HEK293 (cell line): ENCODE data around the gene ANK2.

ENCODE experiments used
- CTCF ChIA-PET: fragments of 350-600 bp; formaldehyde crosslinking; extraction: SDS; loops from one replicate; lab custom pipeline; 2021; ENCODE audit warnings: antibody characterized with exemption; lab: Yijun Ruan, JAX
- POLR2A ChIA-PET: fragments of 300-600 bp; formaldehyde crosslinking; extraction: SDS; loops from one replicate; lab custom pipeline; 2020; ENCODE audit warnings: antibody characterized with exemption, inconsistent platforms; lab: Yijun Ruan, JAX
- H3K27ac ChIP-seq: fragments of 200-500 bp; sonication (Bioruptor generic); 2 replicates; pipeline ENCODE4 v1.5.1; 2014; ENCODE audit warnings: low read depth, low read length, control low read depth, inconsistent platforms; ENCODE audit errors: extremely low read depth
- H3K36me3 ChIP-seq, 2 experiments: fragments of 200-500 bp in 1 of 2; sonication (Bioruptor generic) in 1 of 2; 1 replicate in 1 of 2; 2 replicates in 1 of 2; pipeline ENCODE4 v1.5.1; 2014 to 2017; ENCODE audit warnings: inconsistent platforms in 2 of 2, low read length in 2 of 2; ENCODE audit not compliant: control insufficient read depth in 2 of 2, insufficient read depth in 1 of 2
- H3K4me1 ChIP-seq: fragments of 200-500 bp; sonication (Bioruptor generic); 2 replicates; pipeline ENCODE4 v1.5.1; 2014; ENCODE audit warnings: mild to moderate bottlenecking, low read length, inconsistent platforms; ENCODE audit not compliant: control insufficient read depth, insufficient read depth
- H3K4me3 ChIP-seq: 2 replicates; pipeline ENCODE4 v1.5.1; 2011; ENCODE audit warnings: low read depth, mild to moderate bottlenecking, control low read depth, low read length, moderate library complexity
- H3K9me3 ChIP-seq: fragments of 200-500 bp; sonication (Bioruptor generic); 2 replicates; pipeline ENCODE4 v1.5.1; 2014; ENCODE audit warnings: low read depth, low read length, inconsistent platforms; ENCODE audit not compliant: control insufficient read depth, insufficient read depth
- AEBP2 ChIP-seq: fragments of 450-650 bp; formaldehyde crosslinking; IDR thresholded peaks from 2 replicates; pipeline ENCODE4 v1.5.1; 2016; ENCODE audit warnings: missing biosample characterization, missing genetic modification characterization, borderline replicate concordance
- EGR2 ChIP-seq: fragments of 450-650 bp; formaldehyde crosslinking; IDR thresholded peaks from 2 replicates; pipeline ENCODE4 v1.5.1; 2016; ENCODE audit warnings: low read depth, missing biosample characterization, missing genetic modification characterization
- GLIS2 ChIP-seq: fragments of 450-650 bp; formaldehyde crosslinking; IDR thresholded peaks from 2 replicates; pipeline ENCODE4 v1.5.1; 2016; ENCODE audit warnings: missing biosample characterization, missing genetic modification characterization
- HIC1 ChIP-seq: fragments of 450-650 bp; formaldehyde crosslinking; IDR thresholded peaks from 2 replicates; pipeline ENCODE4 v1.5.1; 2016; ENCODE audit warnings: missing biosample characterization, missing genetic modification characterization
- IKZF3 ChIP-seq: fragments of 450-650 bp; IDR thresholded peaks from 2 replicates; pipeline ENCODE4 v1.5.0; 2018; ENCODE audit warnings: missing biosample characterization, mild to moderate bottlenecking, missing genetic modification characterization, moderate library complexity
- ZBTB6 ChIP-seq: fragments of 450-650 bp; formaldehyde crosslinking; IDR thresholded peaks from 2 replicates; pipeline ENCODE4 v1.5.1; 2017; ENCODE audit warnings: missing biosample characterization, missing genetic modification characterization
- ZBTB7A ChIP-seq: fragments of 450-650 bp; formaldehyde crosslinking; IDR thresholded peaks from 2 replicates; pipeline ENCODE4 v1.5.1; 2016; ENCODE audit warnings: low read depth, missing biosample characterization, missing genetic modification characterization
- ZBTB8A ChIP-seq: fragments of 450-650 bp; formaldehyde crosslinking; IDR thresholded peaks from 2 replicates; pipeline ENCODE4 v1.5.1; 2016; ENCODE audit warnings: missing biosample characterization, missing genetic modification characterization
- ZFHX2 ChIP-seq: fragments of 450-650 bp; formaldehyde crosslinking; conservative IDR thresholded peaks from 2 replicates; pipeline ENCODE4 v1.5.1; 2016; ENCODE audit warnings: missing biosample characterization, missing genetic modification characterization
- ZFP37 ChIP-seq: fragments of 450-650 bp; formaldehyde crosslinking; IDR thresholded peaks from 2 replicates; pipeline ENCODE4 v1.5.1; 2016; ENCODE audit warnings: missing biosample characterization, missing genetic modification characterization
- ZFP69B ChIP-seq: fragments of 450-650 bp; formaldehyde crosslinking; IDR thresholded peaks from 2 replicates; pipeline ENCODE4 v1.5.1; 2016; ENCODE audit warnings: missing biosample characterization, missing genetic modification characterization
- ZNF211 ChIP-seq: fragments of 450-650 bp; formaldehyde crosslinking; IDR thresholded peaks from 2 replicates; pipeline ENCODE4 v1.5.1; 2016; ENCODE audit warnings: low read depth, missing biosample characterization, missing genetic modification characterization
- ZNF398 ChIP-seq: fragments of 450-650 bp; formaldehyde crosslinking; IDR thresholded peaks from 2 replicates; pipeline ENCODE4 v1.5.1; 2017; ENCODE audit warnings: missing biosample characterization, missing genetic modification characterization
- ZNF404 ChIP-seq: fragments of 450-650 bp; formaldehyde crosslinking; IDR thresholded peaks from 2 replicates; pipeline ENCODE4 v1.5.1; 2017; ENCODE audit warnings: missing biosample characterization, missing genetic modification characterization
- ZNF510 ChIP-seq: fragments of 450-650 bp; formaldehyde crosslinking; IDR thresholded peaks from 2 replicates; pipeline ENCODE4 v1.5.1; 2018; ENCODE audit warnings: mild to moderate bottlenecking, missing genetic modification characterization, missing biosample characterization; ENCODE audit not compliant: insufficient replicate concordance
- ZNF514 ChIP-seq: fragments of 450-650 bp; formaldehyde crosslinking; IDR thresholded peaks from 2 replicates; pipeline ENCODE4 v1.5.1; 2016; ENCODE audit warnings: missing biosample characterization, missing genetic modification characterization
- ZNF518A ChIP-seq: fragments of 450-650 bp; formaldehyde crosslinking; conservative IDR thresholded peaks from 2 replicates; pipeline ENCODE4 v1.5.1; 2016; ENCODE audit warnings: low read depth, missing biosample characterization, missing genetic modification characterization
- ZNF621 ChIP-seq: fragments of 450-650 bp; formaldehyde crosslinking; IDR thresholded peaks from 2 replicates; pipeline ENCODE4 v1.5.1; 2017; ENCODE audit warnings: missing biosample characterization, missing genetic modification characterization
- ZNF670 ChIP-seq: fragments of 450-650 bp; formaldehyde crosslinking; IDR thresholded peaks from 2 replicates; pipeline ENCODE4 v1.5.1; 2016; ENCODE audit warnings: missing biosample characterization, missing genetic modification characterization, low read depth
- ZNF843 ChIP-seq: fragments of 450-650 bp; formaldehyde crosslinking; IDR thresholded peaks from 2 replicates; pipeline ENCODE4 v1.5.1; 2016; ENCODE audit warnings: missing biosample characterization, missing genetic modification characterization
- ZSCAN18 ChIP-seq: fragments of 450-650 bp; formaldehyde crosslinking; IDR thresholded peaks from 2 replicates; pipeline ENCODE4 v1.5.1; 2016; ENCODE audit warnings: missing biosample characterization, missing genetic modification characterization
- ZXDB ChIP-seq: fragments of 450-650 bp; formaldehyde crosslinking; IDR thresholded peaks from 2 replicates; pipeline ENCODE4 v1.5.1; 2016; ENCODE audit warnings: missing biosample characterization, missing genetic modification characterization

ANK2 gene

GRCh38 chr4:113300471-113300928 is 251.0 kb downstream of the ANK2 start (continued):
- TF ChIP-seq ZBTB8A (no peak), ZFHX2 (tag by site-specific recombination) (no peak), ZSCAN18 (tag by site-specific recombination) (no peak), ZNF404 (tag by site-specific recombination) (no peak), ZNF621 (tag by site-specific recombination) (no peak), ZNF510 (tag by site-specific recombination) (no peak), ZNF518A (tag by site-specific recombination) (no peak)

GRCh38 chr4:113302051-113302450 is 252.6 kb downstream of the ANK2 start:
- Histone ChIP-seq H3K4me1 (no peaks in the 10 kb centered on the region), H3K9me3 (no peaks in the 10 kb centered on the region), H3K36me3 (no peaks in the 10 kb centered on the region), H3K4me3 (no peak overlapping the region), H3K27ac (no peak overlapping the region)
- ChIA-PET POLR2A (no interaction called here), CTCF (no interaction called here)
- TF ChIP-seq ZFP37 (tag by site-specific recombination): no peak
- no peak for TF ChIP-seq ZNF211
- no peak for TF ChIP-seq ZBTB7A (tag by site-specific recombination)
- TF ChIP-seq ZFP69B (tag by site-specific recombination): no peak
- TF ChIP-seq ZBTB6 (tag by site-specific recombination): no peak
- TF ChIP-seq IKZF3: no peak
- no peak for TF ChIP-seq GLIS2 (tag by site-specific recombination)
- TF ChIP-seq AEBP2 (tag by site-specific recombination): no peak
- no peak for TF ChIP-seq ZNF398
- TF ChIP-seq ZNF670 (tag by site-specific recombination): no peak
- TF ChIP-seq HIC1 (tag by site-specific recombination): no peak
- TF ChIP-seq ZXDB (tag by site-specific recombination): no peak
- no peak for TF ChIP-seq ZNF514
- TF ChIP-seq EGR2: no peak
- TF ChIP-seq ZNF843 (tag by site-specific recombination): no peak
